Dendritic cell treated with granulocyte-macrophage colony-stimulating factor and Interleukin-4, amounts not matched to agents 40 ng/mL and 50 ng/mL, for 4 days (primary cell): Measurements from ENCODE around the gene WDCP.
A peak's percentile ranks its signal among the peaks of the same experiment; 100 is the strongest.
"Not testable (repeated sequence)": the region's sequence is repeated elsewhere in the genome, so short reads cannot be mapped to it uniquely, and the experiment has no call there.

Experiments
- H3K27ac Mint-ChIP-seq: one replicate; pipeline ENCODE4 v1.8.0; 2022; ENCODE audit warnings: mild to moderate bottlenecking, mixed read lengths
- H3K27me3 Mint-ChIP-seq: one replicate; pipeline ENCODE4 v1.8.0; 2022; ENCODE audit warnings: mild to moderate bottlenecking, mixed read lengths
- H3K36me3 Mint-ChIP-seq: one replicate; pipeline ENCODE4 v1.8.0; 2022; ENCODE audit warnings: low read depth, mixed read lengths
- H3K4me1 Mint-ChIP-seq: one replicate; pipeline ENCODE4 v1.8.0; 2022; ENCODE audit warnings: low read depth, mixed read lengths
- H3K4me3 Mint-ChIP-seq: one replicate; pipeline ENCODE4 v1.8.0; 2022; ENCODE audit warnings: mild to moderate bottlenecking, moderate library complexity, mixed read lengths
- H3K9me3 Mint-ChIP-seq: one replicate; pipeline ENCODE4 v1.8.0; 2022; ENCODE audit warnings: mixed read lengths
- intact Hi-C: fragments of 100-400 bp; cut with micrococcal nuclease; formaldehyde crosslinking; loops from one replicate; pipeline ENCODE4 v1.15.0; 2022

The WDCP gene, protein sequence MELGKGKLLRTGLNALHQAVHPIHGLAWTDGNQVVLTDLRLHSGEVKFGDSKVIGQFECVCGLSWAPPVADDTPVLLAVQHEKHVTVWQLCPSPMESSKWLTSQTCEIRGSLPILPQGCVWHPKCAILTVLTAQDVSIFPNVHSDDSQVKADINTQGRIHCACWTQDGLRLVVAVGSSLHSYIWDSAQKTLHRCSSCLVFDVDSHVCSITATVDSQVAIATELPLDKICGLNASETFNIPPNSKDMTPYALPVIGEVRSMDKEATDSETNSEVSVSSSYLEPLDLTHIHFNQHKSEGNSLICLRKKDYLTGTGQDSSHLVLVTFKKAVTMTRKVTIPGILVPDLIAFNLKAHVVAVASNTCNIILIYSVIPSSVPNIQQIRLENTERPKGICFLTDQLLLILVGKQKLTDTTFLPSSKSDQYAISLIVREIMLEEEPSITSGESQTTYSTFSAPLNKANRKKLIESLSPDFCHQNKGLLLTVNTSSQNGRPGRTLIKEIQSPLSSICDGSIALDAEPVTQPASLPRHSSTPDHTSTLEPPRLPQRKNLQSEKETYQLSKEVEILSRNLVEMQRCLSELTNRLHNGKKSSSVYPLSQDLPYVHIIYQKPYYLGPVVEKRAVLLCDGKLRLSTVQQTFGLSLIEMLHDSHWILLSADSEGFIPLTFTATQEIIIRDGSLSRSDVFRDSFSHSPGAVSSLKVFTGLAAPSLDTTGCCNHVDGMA

DNA sequence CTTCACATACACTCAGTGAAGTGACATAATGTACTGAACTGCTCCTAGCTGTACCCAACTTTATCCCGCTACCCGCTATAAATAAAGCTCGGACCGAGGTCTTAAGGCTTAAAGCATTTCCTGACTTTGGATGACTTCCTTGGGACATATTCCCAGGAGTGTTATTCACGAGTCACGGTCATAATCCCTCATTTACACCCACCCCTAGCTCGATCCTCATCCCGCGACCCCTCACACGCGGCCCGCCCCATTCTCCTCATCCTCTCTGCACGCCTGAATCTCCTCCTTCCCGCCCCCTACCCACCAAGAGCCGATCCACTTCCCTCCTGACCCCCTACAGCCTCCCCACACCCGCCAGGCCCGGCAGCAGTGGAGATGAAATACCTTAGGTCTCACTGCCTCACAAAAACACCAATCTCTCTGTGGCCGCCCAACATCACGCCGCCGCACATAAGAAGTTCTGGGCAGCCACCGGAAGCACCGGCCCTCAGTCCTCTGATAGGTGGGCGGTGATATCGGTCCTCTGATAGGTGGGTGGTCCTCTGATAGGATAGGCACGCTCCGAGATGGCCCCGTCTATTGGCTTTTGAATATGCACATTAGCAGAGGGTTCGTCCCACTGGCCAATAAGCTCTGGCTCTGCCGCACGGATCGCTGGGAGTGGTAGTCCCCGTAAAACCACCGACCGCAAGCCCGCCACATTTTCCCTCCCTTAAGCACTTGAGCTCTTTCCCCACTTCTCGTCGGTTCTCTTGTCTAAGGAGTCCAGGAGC, at the start of gene WDCP:
Gene WDCP, minus strand, starts transcription at position 462 of the 773 bp plus-strand sequence. CDS start 7,897 bp downstream, outside the sequence.
- intact Hi-C loops, result loop anchor here (1.0 to 2.0 kb wide), 3 partner anchors 29 to 120 kb away; partner anchors contain the start of genes ATAD2B, SF3B6 and TP53I3
- Mint-ChIP-seq H3K27ac (peak within 1 kb of the TSS; percentile 85), H3K4me1 (peaks cover 19% of the 10 kb centered on the region), H3K4me3 (peak within 1 kb of the TSS; percentile 96), H3K9me3 (no peaks in the 10 kb centered on the region), H3K36me3 (peaks cover 8% of the 10 kb centered on the region), H3K27me3 (peaks cover 17% of the 10 kb centered on the region)

DNA sequence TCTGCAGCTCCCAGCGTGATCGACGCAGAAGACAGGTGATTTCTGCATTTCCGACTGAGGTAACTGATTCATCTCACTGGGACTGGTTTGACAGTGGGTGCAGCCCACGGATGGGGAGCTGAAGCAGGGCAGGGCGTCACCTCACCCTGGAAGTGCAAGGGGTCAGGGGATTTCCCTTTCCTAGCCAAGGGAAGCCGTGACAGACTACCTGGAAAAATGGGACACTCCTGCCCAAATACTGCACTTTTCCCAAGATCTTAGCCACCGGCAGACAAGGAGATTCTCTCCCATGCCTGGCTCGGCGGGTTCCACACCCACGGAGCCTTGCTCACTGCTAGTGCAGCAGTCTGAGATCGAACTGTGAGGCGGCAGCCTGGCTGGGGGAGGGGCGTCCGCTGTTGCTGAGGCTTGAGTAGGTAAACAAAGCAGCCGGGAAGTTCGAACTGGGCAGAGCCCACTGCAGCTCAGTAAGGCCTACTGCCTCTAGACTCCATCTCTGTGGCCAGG, 48.0 kb upstream of the WDCP start:
- H3K27me3 Mint-ChIP-seq, intact Hi-C loops, H3K4me1 Mint-ChIP-seq, H3K27ac Mint-ChIP-seq, H3K4me3 Mint-ChIP-seq: not testable (repeated sequence)
- Mint-ChIP-seq H3K9me3 (peaks cover 42% of the 10 kb centered on the region), H3K36me3 (peaks cover 59% of the 10 kb centered on the region)

DNA sequence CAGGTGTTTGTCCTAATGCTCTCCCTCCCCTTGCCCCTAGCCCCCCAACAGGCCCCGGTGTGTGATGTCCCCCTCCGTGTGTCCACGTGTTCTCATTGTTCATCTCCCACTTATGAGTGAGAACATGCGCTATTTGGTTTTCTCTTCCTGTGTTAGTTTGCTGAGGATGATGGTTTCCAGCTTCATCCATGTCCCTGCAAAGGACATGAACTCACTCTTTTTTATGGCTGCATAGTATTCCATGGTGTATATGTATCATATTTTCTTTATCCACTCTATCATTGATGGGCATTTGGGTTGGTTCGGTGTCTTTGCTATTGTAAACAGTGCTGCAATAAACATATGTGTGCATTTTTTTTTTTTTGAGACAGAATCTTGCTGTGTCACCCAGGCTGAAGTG, 46.1 kb upstream of the WDCP start:
- H3K27ac Mint-ChIP-seq, H3K27me3 Mint-ChIP-seq, intact Hi-C loops, H3K4me3 Mint-ChIP-seq, H3K4me1 Mint-ChIP-seq: not testable (repeated sequence)
- peaks cover 79% of the 10 kb centered on the region for H3K36me3 Mint-ChIP-seq
- peaks cover 24% of the 10 kb centered on the region for H3K9me3 Mint-ChIP-seq

DNA sequence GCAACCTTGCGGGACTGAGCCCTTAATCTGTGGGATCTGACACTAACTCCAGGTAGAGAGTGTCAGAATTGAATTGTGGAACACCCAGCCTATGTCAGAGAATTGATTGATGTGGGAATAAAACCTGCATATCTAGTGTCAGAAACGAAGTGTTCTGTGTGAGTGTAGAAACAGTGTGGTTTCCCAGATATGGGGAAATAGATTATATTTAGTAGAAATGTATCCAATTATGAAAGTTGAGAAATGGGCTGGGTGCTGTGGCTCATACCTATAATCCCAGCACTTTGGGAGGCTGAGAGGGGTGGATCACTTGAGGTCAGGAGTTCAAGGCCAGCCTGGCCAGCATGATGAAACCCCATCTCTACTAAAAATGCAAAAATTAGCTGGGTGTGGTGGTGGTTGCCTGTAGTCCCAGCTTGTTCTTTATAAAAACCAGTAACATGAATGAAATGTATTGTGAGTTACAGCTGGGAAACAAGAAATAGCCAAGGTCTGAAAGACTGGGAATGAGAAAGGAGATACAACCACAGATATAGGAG, 41.7 kb upstream of the WDCP start:
- intact Hi-C loops, result no loop called here
- H3K4me1 Mint-ChIP-seq, result peaks cover 11% of the 10 kb centered on the region
- H3K27me3 Mint-ChIP-seq, result no peaks in the 10 kb centered on the region
- no peak overlapping the region for H3K27ac Mint-ChIP-seq
- no peak overlapping the region for H3K4me3 Mint-ChIP-seq
- peaks cover 70% of the 10 kb centered on the region for H3K36me3 Mint-ChIP-seq
- H3K9me3 Mint-ChIP-seq, result no peaks in the 10 kb centered on the region

DNA sequence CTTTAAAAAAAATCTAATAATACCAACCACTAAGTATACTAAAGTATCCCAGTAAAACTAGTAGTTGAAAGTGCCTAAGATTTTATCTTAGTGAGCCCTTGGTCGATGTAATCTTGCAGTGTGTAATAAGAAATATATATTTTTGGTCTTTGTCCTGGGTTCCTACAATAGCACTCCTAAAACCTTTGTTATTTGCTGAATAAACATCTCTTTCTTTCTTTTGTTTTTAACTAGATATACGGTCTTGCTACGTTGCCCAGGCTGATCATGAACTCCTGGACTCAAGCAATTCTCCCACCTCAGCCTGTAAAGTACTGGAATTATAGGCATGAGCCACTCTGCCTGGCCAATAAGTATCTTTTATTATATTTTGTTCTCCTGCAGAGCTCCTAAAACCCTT, 39.8 kb upstream of the WDCP start:
- no peaks in the 10 kb centered on the region for H3K9me3 Mint-ChIP-seq
- intact Hi-C loops, result no loop called here
- H3K4me3 Mint-ChIP-seq, result no peak overlapping the region
- H3K4me1 Mint-ChIP-seq, result peaks cover 25% of the 10 kb centered on the region
- H3K36me3 Mint-ChIP-seq, result peaks cover 65% of the 10 kb centered on the region
- no peaks in the 10 kb centered on the region for H3K27me3 Mint-ChIP-seq
- no peak overlapping the region for H3K27ac Mint-ChIP-seq

DNA sequence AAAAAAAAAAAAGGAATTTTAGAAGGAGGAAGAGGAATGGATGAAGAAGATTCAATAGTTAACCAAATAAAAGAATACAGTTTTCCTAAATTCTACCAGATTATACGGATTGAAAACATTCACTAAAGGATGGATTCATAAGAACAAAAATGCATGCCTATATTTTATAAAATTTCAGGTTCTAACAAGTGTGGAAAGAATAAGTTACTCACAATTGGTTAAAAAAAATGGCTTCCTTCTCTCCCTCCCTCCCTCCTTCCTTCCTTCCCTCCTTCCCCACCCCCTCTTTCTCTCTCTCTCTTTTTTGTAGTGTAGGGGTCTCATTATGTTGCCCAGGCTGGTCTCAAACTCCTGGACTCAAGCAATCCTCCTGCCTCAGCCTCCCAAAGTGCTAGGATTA, 39.0 kb upstream of the WDCP start:
- no peak overlapping the region for H3K27ac Mint-ChIP-seq
- no peak overlapping the region for H3K4me3 Mint-ChIP-seq
- no peaks in the 10 kb centered on the region for H3K27me3 Mint-ChIP-seq
- peaks cover 33% of the 10 kb centered on the region for H3K4me1 Mint-ChIP-seq
- intact Hi-C loops, result no loop called here
- H3K36me3 Mint-ChIP-seq, result peaks cover 70% of the 10 kb centered on the region
- H3K9me3 Mint-ChIP-seq, result no peaks in the 10 kb centered on the region

DNA sequence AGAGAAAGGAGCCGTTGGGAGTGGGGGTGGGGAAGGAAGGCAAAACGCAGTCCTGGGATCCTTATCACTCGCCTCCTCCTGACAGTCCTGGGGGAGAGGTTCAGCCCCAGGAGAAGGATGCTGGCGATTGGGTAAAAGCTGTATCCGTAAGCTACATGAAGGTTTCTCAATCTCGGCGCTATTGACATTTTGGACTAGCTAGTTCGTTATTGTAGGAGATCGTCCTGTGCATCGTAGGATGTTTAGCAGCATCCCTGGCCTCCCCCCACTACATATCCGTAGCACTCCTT, 38.0 kb upstream of the WDCP start:
- Mint-ChIP-seq H3K27ac (peak overlapping the region; percentile 88), H3K27me3 (no peaks in the 10 kb centered on the region), H3K4me3 (peak overlapping the region; percentile 78), H3K9me3 (no peaks in the 10 kb centered on the region), H3K4me1 (peaks cover 36% of the 10 kb centered on the region), H3K36me3 (peaks cover 70% of the 10 kb centered on the region)
- intact Hi-C loops, result loop anchor here (2.0 kb wide), 2 partner anchors 38 to 258 kb away; partner anchors contain the start of gene WDCP

DNA sequence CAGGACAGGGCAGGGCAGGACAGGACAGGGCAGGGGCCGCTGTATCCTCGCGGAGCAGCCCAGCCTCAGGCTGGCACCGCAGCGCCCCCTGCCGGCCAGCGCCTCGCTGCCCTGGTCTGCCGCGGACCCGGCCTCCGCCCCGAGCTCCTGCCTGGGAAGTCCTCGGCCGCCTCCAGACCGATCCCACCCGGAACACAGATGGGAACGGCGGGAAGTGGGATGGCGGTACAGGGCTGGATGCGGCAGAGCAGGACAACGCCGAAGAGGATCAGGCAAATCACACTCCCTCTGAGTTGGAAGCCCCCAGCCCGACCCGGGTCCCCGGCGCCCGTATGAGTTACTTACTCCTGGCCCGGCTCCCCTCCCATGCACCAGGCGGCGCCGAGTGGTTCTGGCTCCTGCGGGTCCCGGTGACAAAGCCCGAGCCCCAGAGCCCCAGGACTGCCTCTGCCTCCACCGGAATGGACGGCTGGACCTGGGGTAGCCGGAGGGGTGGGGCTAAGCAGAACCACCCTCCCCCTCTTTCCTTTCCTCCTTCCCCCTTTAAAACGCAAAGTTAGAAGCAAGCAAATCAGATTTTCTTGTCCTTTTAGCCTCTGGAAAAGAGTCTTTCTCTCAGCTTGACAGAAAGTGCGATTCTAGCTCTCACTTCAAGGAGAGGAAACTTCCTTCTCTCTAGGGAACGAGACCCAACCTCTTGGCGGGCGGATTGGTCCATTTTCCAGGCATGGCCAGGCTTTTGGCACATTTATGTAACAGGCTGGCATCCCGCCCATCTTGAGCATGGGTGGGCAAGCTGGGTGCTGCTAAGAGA, 37.4 kb upstream of the WDCP start, which contains the start of gene TP53I3:
Gene TP53I3, minus strand, starts transcription at position 449 of the 814 bp plus-strand sequence. CDS start 508 bp downstream, outside the sequence.
- H3K4me1 Mint-ChIP-seq, result peaks cover 36% of the 10 kb centered on the region
- no peaks in the 10 kb centered on the region for H3K27me3 Mint-ChIP-seq
- peak within 1 kb of the TSS; percentile 88 for H3K27ac Mint-ChIP-seq
- H3K4me3 Mint-ChIP-seq, result peak within 1 kb of the TSS; percentile 78
- H3K36me3 Mint-ChIP-seq, result peaks cover 70% of the 10 kb centered on the region
- intact Hi-C loops, result loop anchor here (1.0 to 2.0 kb wide), 4 partner anchors 8 to 258 kb away; partner anchors contain the start of genes FAM228B, PFN4, SF3B6 and WDCP
- no peaks in the 10 kb centered on the region for H3K9me3 Mint-ChIP-seq

DNA sequence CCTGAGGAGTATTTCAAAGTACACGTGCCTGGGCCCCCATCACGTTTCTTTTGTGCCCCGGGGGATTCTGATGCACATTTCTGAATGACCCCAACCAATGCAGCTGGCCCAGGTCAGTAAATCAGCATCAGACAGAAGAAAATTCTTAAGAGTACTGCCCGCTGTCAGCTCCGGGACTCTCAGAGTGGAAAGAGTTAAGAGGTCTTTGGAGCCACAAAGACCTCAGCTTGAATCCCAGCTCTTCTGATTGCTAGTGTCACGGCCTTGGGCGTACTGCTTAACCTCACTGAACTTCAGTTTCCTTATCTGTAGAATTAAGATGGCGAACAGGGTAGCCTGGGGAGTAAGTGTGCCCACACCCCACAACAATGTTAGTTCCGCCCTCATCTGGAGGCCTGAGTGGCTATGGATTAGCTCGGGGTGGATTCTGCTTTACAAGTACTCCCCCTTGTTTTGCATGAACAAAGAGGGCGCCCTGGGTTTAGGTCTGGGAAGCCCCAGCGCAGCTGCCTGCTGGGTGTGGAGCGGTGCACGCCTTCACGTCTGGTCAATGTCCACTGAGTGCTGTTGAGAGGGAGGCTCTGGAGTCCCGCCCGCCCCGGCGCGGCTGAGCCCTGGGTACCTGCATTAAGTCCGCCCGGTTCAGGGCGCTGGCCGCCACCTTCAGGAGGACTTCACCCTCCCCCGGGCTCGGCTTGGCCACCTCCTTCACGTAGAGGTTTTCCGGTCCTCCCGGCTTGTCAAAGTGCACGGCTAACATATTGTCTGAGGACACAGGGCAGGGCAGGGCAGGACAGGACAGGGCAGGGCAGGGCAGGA, 36.6 kb upstream of the WDCP start:
- Mint-ChIP-seq H3K27me3 (no peaks in the 10 kb centered on the region), H3K36me3 (peaks cover 69% of the 10 kb centered on the region), H3K4me3 (peak overlapping the region; percentile 78), H3K9me3 (no peaks in the 10 kb centered on the region), H3K4me1 (peaks cover 36% of the 10 kb centered on the region), H3K27ac (peak overlapping the region; percentile 88)
- intact Hi-C loops, result loop anchor here (1.0 to 2.0 kb wide), 4 partner anchors 7 to 257 kb away; partner anchors contain the start of genes FAM228B, PFN4, SF3B6 and WDCP

DNA sequence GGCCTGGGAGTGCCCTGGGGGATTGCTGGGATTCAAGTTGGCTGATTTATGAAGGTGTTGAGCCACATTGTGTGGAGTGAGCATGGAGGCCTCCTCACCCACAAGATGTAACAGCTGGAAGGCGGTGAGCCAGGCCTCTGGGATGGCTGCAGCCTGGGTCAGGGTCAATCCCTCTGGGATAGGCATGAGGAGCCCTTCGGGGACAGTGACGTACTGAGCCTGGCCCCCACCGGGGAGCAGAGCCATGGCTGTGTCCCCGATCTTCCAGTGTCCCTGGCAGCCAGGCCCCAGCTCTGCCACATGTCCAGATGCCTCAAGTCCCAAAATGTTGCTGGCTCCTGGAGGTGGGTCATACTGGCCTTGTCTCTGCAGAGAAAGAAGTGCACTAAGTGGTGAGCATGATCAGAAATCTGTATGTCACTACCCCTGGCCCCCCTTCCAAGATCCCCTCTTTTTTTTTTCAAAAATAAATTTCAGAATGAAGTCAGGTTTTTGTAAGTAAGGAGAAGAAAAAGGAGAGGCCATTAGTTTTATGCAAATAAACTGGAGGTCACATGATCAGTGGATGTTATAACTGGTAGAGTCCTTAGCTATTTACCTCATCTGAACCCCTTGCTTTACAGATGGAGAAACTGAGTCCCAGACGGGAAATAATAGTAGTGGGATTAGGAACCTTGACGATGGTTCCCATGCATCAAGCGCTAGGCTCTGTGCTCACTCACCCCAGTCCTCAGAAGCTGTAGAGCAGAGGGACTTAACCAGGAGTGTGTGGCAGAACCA, 35.8 kb upstream of the WDCP start:
- peak overlapping the region; percentile 88 for H3K27ac Mint-ChIP-seq
- H3K36me3 Mint-ChIP-seq, result peaks cover 61% of the 10 kb centered on the region
- intact Hi-C loops, result no loop called here
- H3K4me3 Mint-ChIP-seq, result peak overlapping the region; percentile 78
- H3K9me3 Mint-ChIP-seq, result no peaks in the 10 kb centered on the region
- no peaks in the 10 kb centered on the region for H3K27me3 Mint-ChIP-seq
- peaks cover 38% of the 10 kb centered on the region for H3K4me1 Mint-ChIP-seq

DNA sequence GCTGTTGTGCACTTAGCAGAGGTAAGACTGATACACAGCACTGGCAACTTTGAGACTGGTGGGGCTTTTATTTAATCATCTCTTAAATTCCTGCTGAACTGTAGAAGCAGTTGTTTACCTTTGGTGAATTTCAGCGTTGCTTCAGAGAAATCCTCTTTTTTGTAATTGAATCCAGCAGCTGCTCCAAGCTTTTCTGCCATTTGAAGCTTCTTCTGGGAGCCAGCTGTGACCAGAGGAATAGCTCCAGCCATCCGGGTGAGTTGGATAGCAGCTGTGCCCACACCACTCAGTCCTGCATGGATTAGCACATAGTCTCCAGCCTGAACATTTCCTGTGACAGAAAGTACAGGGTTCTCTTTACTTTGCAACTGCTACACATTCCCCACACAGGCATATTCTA, 33.5 kb upstream of the WDCP start:
- no peak overlapping the region for H3K27ac Mint-ChIP-seq
- H3K36me3 Mint-ChIP-seq, result peaks cover 67% of the 10 kb centered on the region
- H3K4me3 Mint-ChIP-seq, result no peak overlapping the region
- H3K4me1 Mint-ChIP-seq, result peaks cover 47% of the 10 kb centered on the region
- no peaks in the 10 kb centered on the region for H3K27me3 Mint-ChIP-seq
- intact Hi-C loops, result no loop called here
- H3K9me3 Mint-ChIP-seq, result no peaks in the 10 kb centered on the region
